Glomerular endothelial cell (primary cell): ENCODE results near the gene LPCAT3. TPM values are rescaled to one million over a fixed set of nuclear protein-coding genes. Genes with fewer than 3 reads are reported as not detected.

Experiments
- DNase-seq: peaks from one replicate; pipeline ENCODE4 v3.0.0-alpha.2; 2011; ENCODE audit warnings: low read depth, low spot score; ENCODE audit errors: extremely low read depth
- total RNA-seq: library from RNA; depleted of rRNA; stranded (reverse); fragments of >200 nt; gene quantifications from 2 replicates; pipeline ENCODE4 v1.2.3, GENCODE V29; 2015

LPCAT3 gene
- total RNA-seq, 1 donor from 2014 or later = 15.4 TPM

- DNase-seq = no peak
These were observed 13.9 kb downstream of the LPCAT3 start for GRCh38 chr12:7004287-7004803.

GRCh38 chr12:7001921-7002591 lies 16.2 kb downstream of the LPCAT3 start:
- no peak for DNase-seq

- DNase-seq = no peak
These were observed 19.4 kb downstream of the LPCAT3 start for GRCh38 chr12:6998715-6999451.

- no peak for DNase-seq
These were observed 22.2 kb downstream of the LPCAT3 start for GRCh38 chr12:6996040-6996441.

- no peak for DNase-seq
These were observed 30.2 kb downstream of the LPCAT3 start for GRCh38 chr12:6987956-6988553.

- DNase-seq = no peak
These were observed 35.7 kb downstream of the LPCAT3 start for GRCh38 chr12:6982532-6982931.

- DNase-seq = no peak
These were observed 36.9 kb downstream of the LPCAT3 start for GRCh38 chr12:6981152-6982052.

- no peak for DNase-seq
These were observed 37.5 kb downstream of the LPCAT3 start for GRCh38 chr12:6980740-6981139.

- DNase-seq = no peak
These were observed 38.2 kb downstream of the LPCAT3 start for GRCh38 chr12:6980075-6980474.

- no peak for DNase-seq
These were observed 38.8 kb downstream of the LPCAT3 start for GRCh38 chr12:6979453-6979852.

- no peak for DNase-seq
These were observed 39.3 kb downstream of the LPCAT3 start for GRCh38 chr12:6979021-6979420.

GRCh38 chr12:6978611-6979011 lies 39.7 kb downstream of the LPCAT3 start:
- DNase-seq = no peak

- DNase-seq = no peak
These were observed 40.1 kb downstream of the LPCAT3 start for GRCh38 chr12:6978188-6978587.

GRCh38 chr12:6977653-6978052 lies 40.6 kb downstream of the LPCAT3 start:
- no peak for DNase-seq

- DNase-seq = no peak
These were observed 42.8 kb downstream of the LPCAT3 start for GRCh38 chr12:6975297-6976032.

- DNase-seq = no peak
These were observed 44.1 kb downstream of the LPCAT3 start for GRCh38 chr12:6974180-6974579.

- no peak for DNase-seq
These were observed 48.2 kb downstream of the LPCAT3 start for GRCh38 chr12:6970096-6970527.

GRCh38 chr12:6968426-6968825 lies 49.9 kb downstream of the LPCAT3 start:
- DNase-seq = no peak

- DNase-seq = no peak
These were observed 50.6 kb downstream of the LPCAT3 start for GRCh38 chr12:6967651-6968100.

- DNase-seq = no peak
These were observed 51.9 kb downstream of the LPCAT3 start for GRCh38 chr12:6966351-6966750.
